ENCODE measurements around the gene SDE2.
"Not testable (repeated sequence)": the region's sequence is repeated elsewhere in the genome, so short reads cannot be mapped to it uniquely, and the experiment has no call there.

The SDE2 gene

GRCh38 chr1:226004396-226004795 is 5.3 kb upstream of the SDE2 start:
- DNase-seq = no peak

DNA sequence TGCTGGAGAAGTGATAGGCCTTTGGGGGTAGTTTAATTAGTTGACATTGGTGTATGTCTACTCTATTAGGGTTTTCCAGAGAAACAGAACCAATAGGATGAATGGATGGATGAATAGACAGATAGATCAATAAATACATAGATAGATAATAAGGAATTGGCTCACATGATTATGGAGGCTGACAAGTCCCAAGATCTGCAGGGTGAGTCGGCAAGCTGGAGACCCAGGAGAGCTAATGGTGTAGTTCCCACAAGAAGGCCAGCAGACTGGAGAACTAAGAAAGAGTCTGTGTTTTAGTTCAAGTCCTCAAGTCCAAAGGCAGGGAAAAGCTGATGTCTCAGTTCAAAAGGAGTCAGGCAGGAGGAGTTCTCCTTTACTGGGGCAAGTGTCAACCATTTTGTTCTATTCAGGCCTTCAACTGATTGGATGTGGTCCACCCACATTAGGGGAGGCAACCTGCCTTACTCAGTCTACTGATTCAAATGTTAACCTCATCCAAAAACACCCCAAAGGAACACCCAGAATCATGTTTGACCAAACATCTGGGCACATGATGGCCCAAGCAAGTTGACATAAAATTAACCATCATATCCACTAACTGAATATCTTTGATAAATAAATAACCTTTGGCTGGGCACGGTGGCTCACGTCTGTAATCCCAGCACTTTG is 4.5 kb upstream of the SDE2 start:
- DNase-seq = no peak

DNA sequence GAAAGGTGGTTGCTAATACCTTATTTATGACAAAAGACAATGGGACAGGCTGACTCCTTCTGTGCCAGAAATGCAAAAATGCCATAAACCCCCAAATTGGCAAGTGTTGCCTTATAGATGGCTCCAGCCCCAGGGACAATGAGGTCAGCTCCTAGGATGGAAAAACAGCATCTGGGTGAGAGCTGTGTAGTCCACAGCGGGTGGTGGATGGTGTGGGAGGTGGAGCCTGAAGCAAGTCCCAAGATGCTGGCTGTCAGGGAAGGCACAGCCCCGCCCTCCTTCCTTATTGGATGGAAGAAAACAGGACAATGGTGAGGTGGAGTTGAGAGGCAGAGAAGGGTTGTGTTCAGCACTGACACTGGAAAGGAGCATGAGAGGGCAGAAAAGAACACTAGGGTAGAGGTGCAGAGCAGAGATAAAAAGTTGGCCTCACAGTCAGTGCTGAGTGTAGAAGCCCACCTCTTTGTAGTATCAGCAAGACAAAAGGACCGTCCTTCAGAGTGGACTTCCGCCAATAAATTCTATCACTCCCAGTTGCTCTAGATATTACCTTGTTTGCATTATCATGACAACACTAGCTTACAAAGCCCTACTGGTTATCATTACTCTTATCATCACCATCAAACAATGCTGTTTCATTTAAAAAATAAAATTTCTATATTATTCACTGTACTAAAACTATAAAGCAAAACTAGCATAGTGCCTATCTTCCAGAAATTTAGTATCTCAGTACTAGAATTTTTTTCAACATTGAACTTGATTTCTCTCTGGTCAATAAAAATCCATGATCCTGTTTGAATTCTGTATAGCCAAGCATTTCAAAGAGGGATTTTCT is 3.7 kb upstream of the SDE2 start:
- DNase-seq = no peak

- DNase-seq = no peak
Measured at GRCh38 chr1:226001963-226002666, 3.0 kb upstream of the SDE2 start.

GRCh38 chr1:226001088-226001487 is 1.9 kb upstream of the SDE2 start:
- DNase-seq = no peak

DNA sequence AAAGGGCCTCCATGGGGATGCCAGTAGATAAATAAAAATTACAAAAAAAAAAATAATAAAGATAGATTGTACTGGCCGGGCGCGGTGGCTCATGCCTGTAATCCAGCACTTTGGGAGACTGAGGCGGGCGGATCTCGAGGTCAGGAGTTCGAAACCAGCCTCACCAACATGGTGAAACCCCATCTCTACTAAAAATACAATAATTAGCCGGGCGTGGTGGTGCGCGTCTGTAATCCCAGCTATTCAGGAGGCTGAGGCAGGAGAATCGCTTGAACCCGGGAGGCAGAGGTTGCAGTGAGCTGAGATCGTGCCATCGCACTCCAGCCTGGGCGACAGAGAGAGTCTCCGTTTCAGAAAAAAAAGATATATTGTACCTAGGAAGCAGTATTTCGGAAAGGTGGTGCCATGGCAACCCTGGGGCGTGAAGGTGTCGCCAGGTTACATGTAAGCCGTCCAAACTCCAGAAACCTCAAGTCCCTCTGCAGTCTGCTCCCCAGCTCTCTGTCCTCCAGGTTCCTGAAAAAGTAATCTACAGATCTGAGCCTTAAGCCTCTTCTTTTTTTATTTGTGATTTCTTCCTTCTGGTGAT is 1.4 kb upstream of the SDE2 start:
- not testable (repeated sequence) for DNase-seq

- DNase-seq = no peak
Measured at GRCh38 chr1:225999912-226000337, 782 bp upstream of the SDE2 start.

DNA sequence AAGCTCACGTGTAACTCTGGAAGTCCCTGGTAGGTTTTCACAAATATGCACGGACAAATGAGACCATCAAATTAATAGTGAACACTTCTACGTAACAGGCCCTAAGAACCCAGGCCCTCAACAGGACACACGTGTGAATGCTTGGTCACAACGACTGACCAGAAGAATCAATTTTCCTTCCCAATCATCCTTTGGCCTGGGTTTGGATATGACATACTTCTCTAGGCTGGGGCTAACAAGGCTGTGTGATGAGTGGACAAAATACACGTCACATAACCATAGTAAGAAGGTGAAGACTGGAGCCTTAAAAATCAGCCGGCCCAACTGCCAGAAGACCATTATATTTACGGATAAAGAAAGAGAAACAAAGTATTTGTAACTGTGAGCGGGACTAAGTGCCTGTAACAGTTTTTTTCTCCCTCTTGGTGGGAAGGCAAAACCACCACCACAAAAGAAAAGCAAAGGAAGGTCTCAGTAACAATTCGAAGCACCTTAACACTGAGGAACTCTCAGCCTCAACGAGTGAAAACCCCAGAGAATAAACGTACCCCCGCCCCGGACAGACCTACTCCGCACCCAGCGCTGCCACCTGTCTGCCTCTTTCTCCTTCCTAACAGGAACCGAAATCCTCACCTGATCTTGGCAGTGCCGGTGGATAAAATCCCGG is 450 bp downstream of the SDE2 start:
- DNase-seq = no peak

DNA sequence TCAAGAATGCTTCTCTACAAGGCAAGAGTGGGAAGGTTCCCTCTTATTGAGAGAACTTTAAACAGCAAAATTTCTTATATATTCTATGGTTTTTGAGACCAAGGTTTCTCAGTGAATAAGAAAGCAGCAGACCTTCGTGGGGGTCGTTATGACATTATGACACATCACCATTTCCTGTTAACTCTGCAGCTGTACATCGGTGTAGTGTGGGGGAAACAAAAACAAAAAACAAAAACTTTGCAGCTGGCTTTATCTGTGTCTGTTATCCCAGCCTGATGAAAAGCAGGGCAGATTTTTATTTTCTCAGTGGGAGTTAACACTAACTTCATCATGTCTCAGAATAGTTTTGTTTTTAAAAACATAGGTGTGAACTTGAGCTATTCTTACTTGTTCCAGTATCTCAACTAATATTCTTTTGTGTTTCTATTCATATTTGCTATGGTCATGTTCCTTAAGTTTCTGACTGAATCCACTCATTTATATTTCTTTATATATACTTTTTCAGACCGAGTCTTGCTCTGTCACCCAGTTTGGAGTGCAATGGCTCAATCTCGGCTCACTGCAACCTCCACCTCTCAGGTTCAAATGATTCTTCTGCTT is 2.1 kb downstream of the SDE2 start:
- DNase-seq = no peak

DNA sequence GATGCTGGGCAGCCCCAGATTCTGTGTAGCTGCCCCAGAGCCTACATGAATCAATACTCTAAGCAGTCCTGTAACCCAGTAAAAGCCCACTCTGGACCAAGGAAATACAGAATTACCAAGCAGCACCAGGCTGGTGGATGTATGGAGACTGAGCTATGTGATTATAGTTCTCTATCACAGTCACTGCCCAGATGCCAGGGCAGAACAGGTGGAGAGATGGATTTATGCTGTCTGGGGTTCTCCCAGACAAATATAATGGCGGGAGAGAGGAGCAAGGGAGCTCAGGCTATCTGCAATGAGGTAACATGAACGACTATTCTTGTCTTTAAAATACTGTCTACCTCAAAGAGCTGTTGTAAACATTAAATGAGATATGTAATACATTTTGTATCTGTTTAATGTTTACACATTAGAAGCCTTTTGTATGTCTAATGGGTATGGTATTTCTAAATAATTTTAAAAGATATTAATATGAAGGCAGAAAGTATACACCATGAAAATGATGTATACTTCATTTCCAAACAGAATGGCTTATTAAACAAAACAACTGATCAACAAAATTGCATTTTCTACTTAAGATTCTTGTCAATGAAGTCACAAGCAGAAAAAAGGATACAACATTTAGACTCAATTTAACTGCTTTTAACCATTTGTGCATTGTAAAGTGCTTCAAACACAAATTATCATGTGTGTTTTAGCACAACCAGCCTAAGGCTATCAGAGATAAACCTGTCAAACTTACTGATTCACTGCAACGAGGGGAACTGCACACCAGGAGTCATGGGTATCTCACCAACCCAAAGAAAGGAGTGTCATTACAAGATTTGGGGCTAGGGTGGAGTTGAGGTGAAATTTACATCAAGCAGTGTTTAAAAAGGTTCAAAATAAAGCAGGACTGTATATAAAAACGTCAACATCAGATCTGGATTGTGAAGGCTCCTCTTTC is 3.0 kb downstream of the SDE2 start:
- no peak for DNase-seq

- no peak for DNase-seq
Measured at GRCh38 chr1:225990705-225991464, 8.3 kb downstream of the SDE2 start.

DNA sequence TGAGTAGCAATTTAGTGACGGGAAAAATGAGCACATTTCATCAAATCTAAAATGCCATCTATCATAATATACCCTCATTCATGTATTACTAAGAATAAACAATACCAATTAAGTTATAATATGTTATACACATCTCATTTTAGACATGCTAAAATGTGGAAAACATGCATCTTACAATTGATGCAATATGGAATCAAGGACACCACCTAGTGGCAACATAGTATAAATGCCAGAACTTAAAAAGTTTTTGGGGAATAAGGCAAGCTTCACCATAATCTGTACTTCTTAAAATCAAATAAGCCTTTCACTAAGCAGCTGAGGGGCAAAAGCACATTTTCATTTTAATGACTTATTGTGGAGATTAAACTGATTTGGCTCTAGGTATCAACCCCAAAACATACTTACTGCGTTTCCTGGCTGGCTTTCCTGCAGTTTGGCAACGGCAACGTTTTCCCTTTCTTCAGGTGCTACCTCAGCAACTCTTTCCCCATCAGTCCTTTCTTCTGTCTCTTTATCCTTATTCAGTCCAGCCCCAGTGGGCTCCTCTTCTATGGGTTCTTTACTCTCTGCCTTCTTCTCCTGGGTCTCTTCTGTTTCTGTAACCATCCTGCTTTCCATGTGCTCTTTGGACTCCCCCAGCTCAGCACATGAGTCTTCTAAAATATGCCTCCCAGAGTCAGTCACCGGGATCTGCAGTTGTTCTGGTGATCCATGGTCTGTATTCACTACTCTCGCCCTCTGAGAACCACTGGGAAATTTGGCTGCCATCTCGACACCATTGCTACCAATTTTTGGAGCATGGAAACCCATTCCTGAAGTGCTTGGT is 11.4 kb downstream of the SDE2 start:
- DNase-seq = no peak

DNA sequence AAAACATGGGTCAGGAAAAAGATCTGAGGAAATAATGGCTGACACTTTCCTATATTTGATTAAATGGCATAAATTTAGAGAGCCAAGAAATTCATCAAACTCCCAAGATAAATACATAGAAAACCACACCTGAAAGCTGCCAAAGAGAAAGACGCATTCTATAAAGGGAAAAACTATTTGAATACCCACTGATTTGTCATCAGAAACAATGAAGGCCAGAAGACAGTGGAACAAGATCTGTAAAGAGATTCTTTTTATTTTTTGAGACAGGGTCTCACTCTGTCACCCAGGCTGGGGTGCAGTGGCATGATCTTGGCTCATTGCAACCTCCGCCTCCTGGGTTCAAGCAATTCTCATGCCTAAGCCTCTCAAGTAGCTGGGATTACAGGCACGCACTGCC is 17.4 kb downstream of the SDE2 start:
- DNase-seq = no peak

DNA sequence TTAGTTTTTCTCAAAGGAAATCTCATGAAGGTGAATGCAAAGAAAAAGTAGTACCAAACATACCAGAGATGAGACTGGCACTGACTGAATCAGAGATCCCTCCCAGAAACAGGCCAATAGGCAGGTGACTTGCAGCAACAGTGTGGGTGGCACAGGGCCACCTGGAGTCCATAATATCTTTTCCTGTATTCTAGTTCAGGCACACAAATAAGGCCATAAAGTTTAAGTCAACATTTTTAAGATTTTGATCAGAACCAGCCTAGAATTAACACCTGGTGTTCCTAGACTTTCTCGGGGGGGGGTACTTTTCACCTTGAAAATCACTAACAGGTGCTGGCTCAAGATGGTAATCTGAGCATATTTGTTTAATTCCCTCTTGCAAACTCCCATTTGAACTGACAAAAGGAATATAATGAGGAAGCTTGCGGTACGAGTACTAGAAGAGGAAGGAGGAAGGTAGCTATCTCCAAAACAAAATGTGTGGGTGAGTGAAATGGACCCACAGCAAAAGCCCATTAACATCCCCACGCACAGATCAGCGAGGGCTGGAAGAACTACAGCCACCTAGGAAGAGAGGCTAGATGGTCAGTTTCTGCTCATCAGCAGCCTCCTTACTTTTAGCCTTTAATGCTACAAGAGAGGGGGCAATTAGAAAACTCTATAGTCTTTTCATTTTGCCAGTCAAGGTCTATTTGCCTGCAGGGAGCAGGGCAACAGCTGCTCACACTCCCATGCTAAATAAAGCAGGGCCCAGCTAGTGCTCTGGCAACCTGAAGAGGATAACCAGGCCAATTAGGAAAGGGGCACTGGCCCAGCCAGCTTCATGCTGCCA is 18.9 kb downstream of the SDE2 start:
- no peak for DNase-seq

DNA sequence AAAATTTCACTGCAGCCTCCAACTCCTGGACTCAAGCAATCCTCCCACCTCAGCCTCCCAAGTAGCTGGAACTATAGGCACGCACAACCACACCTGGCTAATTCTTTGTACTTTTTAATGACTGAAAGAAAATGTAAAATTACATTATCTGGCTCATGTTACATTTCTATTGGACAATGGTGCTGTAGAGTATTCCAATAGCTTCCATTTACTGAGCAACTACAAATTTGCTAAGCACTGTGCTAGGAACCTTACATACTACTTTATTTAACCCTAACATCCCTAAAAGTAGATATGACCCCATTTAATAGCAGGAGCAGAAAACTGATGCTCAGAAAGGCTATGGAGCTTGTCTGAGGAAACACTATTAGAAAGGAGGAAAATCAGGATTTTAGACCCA is 19.7 kb downstream of the SDE2 start:
- no peak for DNase-seq

GRCh38 chr1:225977937-225978748 is 21.0 kb downstream of the SDE2 start:
- no peak for DNase-seq

GRCh38 chr1:225975146-225975545 is 24.0 kb downstream of the SDE2 start:
- DNase-seq = not testable (repeated sequence)

DNA sequence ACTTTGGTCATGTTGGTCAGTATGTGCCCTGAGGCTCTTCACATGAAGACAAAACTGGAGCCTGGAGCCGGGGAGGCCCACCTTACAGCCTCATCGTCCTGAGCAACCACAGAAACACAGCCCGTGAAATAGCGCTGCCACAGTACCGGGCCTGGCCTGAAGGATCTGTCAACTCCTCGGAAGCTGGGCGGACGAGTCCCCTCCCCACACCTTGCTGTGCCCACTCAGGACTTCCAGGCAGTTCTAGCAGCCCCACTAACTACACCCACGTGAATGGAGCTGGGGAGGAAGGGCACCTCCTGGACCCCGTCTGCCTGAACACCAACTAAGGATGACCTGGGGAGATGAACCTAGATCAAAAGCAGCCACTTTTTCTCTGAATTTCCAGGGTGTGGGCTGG is 24.7 kb downstream of the SDE2 start:
- DNase-seq = no peak
